Transverse colon (tissue), 3 donors: ENCODE data around the gene DNLZ.

Experiments
- EP300 ChIP-seq: sonication (generic); formaldehyde crosslinking; IDR thresholded peaks from one replicate; pipeline ENCODE4 v1.6.1; 2017; ENCODE audit warnings: antibody characterized with exemption, low read depth
- POLR2A ChIP-seq: fragments of 450-650 bp; IDR thresholded peaks from one replicate; pipeline ENCODE4 v1.6.1; 2016; ENCODE audit warnings: antibody characterized with exemption, mild to moderate bottlenecking, moderate library complexity
- TF ChIP-seq, protein P1 (sequence below), 5 experiments: fragments of 200-600 bp in 3 of 5; fragments of 450-650 bp in 2 of 5; sonication (generic) in 3 of 5; IDR thresholded peaks; 1 replicate in 2 of 5; 2 replicates in 3 of 5; pipeline ENCODE4 v1.5.1; 2016 to 2017; ENCODE audit warnings: antibody characterized with exemption in 5 of 5, inconsistent platforms in 3 of 5, mild to moderate bottlenecking in 2 of 5, moderate library complexity in 1 of 5

- TF ChIP-seq EP300, result no peak
- TF ChIP-seq, protein P1, sequence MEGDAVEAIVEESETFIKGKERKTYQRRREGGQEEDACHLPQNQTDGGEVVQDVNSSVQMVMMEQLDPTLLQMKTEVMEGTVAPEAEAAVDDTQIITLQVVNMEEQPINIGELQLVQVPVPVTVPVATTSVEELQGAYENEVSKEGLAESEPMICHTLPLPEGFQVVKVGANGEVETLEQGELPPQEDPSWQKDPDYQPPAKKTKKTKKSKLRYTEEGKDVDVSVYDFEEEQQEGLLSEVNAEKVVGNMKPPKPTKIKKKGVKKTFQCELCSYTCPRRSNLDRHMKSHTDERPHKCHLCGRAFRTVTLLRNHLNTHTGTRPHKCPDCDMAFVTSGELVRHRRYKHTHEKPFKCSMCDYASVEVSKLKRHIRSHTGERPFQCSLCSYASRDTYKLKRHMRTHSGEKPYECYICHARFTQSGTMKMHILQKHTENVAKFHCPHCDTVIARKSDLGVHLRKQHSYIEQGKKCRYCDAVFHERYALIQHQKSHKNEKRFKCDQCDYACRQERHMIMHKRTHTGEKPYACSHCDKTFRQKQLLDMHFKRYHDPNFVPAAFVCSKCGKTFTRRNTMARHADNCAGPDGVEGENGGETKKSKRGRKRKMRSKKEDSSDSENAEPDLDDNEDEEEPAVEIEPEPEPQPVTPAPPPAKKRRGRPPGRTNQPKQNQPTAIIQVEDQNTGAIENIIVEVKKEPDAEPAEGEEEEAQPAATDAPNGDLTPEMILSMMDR (IDR thresholded peaks at IDR 0.05), result no peak
- no peak for TF ChIP-seq POLR2A
These were observed 47.8 kb upstream of the DNLZ start for GRCh38 chr9:136411378-136411777.
